Epithelial cell of prostate (primary cell): ENCODE results near the gene CCDC85C.
A peak's percentile ranks its signal among the peaks of the same experiment; 100 is the strongest.

Source experiments
- DNase-seq: peaks from one replicate; pipeline ENCODE4 v3.0.0-alpha.2; 2011; ENCODE audit warnings: low read depth, low spot score
- H3K27ac ChIP-seq: fragments of 450-650 bp; 2 replicates; pipeline ENCODE4 v1.5.1; 2017; ENCODE audit warnings: mild to moderate bottlenecking

Gene CCDC85C

DNA sequence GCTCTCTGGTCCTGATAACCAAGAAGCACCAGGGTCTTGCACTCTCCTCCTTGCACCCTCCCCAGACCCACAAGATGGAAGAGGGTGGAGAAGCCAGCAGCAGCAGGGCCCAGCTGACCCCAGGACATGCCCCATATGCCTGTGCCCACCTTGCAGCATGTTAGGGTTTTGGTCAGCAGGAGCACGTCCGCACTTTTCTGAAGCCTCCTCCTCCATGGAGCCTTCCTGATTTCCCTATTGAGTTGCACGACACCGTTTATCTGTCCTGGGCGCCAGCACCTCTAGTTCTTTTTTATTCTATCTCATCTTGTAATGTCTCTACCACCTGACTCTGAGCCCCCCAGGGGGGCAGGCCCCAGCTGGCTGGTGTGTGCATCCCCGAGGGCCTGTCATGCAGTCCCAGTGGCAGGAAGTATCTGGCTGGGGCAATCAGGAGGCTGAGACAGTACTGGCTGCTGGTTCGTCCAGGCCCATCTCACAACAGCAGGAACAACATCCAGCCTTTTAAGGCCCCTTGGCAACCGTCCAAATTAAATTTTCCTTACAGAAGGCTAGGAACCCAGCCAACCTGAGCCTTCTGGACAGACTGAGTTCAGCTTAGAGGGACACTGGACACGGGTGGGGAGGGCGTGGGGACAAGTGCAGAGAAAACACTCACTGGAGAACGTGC, 39.6 kb downstream of the CCDC85C start:
- DNase-seq: no peak
- H3K27ac ChIP-seq: no peak overlapping the region

- no peak for DNase-seq
- no peak overlapping the region for H3K27ac ChIP-seq
These were observed 40.3 kb downstream of the CCDC85C start for GRCh38 chr14:99563749-99564129.

DNA sequence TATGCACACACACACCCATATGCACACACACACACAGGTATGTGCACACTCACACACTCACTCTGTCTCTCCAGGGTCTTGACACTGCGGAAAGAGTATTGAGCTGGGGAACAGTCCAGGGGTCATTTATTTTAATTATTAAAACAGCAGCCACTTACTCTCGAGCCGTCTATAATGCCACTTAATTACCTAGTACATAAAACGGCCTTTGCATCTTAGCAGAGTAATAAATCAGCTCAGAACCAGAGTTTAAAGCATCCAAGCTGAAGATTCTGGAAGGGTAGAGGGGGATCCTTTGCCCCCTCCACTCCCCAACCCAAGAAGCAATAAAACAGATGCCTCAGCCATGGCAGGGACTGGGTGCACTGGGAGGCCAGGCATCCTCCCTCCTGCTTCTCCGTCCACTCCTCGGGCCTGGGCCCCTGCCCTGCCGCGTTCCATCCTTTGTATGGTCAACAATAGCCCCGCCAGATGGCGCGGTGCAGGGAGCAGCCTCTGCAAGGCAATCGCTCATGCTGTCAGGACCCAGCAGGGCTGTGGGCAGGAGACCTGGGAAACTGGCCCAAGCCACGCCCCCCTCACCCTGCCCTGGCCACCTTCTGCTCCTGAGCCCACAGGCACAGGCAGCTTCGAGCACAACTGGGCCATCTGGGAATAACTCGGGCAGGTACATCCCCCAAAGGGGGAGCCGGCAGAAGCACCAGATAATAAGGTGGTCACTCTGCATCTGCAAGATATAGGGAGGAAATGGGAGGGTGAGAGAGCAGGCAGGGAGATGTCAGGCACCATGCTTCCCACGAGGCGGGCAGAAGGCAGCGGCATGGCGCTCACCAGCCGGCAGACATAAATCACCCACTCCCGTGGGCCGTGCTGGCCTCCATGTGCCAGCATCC, 40.9 kb downstream of the CCDC85C start:
- no peak for DNase-seq
- H3K27ac ChIP-seq: peak overlapping the region; percentile 61

- no peak for DNase-seq
- peak overlapping the region; percentile 61 for H3K27ac ChIP-seq
These were observed 42.1 kb downstream of the CCDC85C start for GRCh38 chr14:99561864-99562263.

DNA sequence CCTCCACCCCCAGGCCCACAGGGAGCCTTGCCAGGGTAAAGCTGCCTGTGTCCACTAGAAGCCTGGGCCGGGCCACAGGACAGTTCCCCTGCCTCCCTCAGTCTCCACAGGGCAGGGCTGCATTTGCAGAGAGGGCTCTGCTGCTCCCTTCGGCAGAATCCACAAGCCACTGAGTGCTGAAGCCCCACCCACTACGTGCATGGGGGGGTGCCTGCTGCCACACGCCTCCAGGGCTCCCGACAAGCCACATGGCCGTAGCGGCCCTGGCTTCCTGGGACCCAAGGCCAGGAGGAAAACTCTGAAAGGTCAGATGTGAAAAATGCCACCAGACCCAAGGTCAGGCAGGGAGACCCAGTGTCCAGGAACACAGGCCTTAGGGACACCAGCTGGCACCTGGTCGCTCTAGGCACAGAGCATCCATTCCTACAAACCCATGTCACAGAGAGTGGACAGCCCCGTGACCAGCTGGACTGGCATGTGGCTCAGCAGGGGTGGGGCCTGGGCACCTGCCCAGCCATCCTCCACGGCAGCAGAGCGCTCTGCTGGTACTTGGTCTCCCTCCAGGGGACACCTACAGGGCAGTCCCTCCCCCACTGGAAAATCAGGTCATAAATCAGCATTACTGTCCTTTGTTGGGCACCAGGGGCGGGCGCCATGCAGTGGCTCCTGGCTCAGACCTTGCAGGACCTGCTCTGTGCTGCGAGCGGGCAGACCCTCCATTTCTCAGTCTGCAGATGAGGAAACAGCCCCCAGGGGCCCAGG, 42.9 kb downstream of the CCDC85C start:
- DNase-seq: no peak
- peak overlapping the region; percentile 61 for H3K27ac ChIP-seq

DNA sequence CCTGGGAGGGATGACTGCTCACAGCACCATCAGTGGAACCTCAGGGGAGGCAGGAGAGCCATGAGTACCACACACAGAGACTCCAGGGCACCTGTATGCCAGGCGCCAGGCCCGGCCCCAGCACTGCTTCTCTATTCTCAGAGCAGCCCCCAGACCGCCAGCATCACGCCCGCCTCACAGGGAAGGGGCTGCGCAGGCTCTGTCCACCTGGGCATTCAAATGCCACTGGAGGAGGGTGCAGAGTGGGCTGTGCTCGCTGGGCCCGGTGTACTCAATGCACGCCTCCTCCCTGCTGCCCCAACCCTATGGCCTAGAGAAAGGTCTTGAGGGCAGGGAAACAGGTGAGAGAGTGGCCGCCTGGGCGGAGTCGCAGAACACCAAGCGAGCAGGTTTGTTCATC, 43.6 kb downstream of the CCDC85C start:
- DNase-seq: no peak
- peak overlapping the region; percentile 61 for H3K27ac ChIP-seq

DNA sequence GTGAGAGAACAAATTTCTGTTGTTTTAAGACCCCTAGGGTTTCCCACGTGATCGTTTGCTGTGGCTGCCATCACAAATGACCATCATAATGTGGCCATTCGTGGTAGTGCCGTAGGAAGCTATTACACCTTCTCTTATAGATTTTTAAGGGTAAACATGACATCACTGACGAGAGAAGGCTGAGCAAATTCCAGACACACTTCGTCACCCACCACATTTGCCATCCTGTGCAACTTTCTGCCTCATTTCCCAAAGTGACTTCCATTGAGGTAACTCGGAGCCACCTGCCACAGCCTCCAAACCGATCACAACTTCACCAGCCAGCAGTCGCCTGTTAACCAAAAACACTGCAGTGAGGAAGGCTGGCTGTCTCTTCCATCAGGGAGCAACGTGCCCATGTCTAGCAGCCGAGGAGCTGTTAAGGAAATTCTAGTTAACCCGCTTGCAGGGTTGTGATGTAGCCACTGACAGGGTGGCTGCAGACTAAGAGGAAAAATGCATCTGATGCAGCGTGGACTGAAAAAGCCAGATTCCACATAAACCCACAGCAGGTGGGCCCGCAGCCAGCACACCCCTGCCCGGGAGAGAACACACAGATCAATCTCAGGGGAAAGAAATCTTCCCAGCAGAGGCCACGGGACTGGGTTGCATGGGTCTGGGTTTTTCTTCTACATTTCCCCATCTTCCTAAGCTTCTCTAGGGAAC, 44.6 kb downstream of the CCDC85C start:
- H3K27ac ChIP-seq: no peak overlapping the region
- no peak for DNase-seq

GRCh38 chr14:99556134-99556791, 47.7 kb downstream of the CCDC85C start:
- H3K27ac ChIP-seq: no peak overlapping the region
- DNase-seq: no peak

DNA sequence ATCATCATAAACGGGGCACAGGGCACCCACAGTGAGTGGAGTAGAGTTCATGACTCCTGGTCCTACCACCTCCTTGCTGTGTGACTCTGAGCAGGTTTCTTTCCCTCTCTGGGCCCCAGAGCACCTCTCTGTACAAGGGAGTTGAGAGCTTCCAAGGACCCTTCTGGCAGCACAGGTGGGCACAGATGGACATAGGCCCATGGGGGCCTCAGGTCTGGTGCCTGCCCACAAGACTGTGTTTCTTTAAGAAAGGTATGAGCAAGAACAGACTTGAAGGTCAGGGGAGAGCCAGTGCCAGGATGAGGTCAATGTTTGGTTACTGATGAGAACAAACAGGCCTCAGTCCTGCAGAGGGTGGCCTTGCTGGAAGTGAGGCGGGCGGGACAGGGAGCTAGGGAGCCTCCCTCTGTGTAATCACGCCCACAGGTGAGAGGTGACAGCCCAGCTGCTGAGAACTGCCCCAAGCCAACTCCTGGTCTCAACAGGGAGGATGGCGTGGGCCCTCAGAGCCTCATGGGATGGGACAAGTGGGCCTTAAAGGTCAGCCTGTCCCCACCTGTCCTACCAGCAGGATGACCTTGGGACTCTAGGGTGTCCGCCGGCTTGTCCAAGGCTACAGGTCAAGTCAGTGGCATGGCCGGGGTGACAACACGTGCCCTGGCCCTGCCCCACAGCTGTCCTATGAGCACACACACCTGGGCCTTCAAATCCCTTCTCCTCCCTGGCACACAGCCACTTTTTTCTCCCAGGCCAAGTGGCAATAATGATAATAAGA, 49.1 kb downstream of the CCDC85C start:
- no peak for DNase-seq
- no peak overlapping the region for H3K27ac ChIP-seq

- no peak for DNase-seq
- no peak overlapping the region for H3K27ac ChIP-seq
These were observed 49.8 kb downstream of the CCDC85C start for GRCh38 chr14:99554184-99554583.

GRCh38 chr14:99552572-99553216, 51.3 kb downstream of the CCDC85C start:
- H3K27ac ChIP-seq: no peak overlapping the region
- no peak for DNase-seq

DNA sequence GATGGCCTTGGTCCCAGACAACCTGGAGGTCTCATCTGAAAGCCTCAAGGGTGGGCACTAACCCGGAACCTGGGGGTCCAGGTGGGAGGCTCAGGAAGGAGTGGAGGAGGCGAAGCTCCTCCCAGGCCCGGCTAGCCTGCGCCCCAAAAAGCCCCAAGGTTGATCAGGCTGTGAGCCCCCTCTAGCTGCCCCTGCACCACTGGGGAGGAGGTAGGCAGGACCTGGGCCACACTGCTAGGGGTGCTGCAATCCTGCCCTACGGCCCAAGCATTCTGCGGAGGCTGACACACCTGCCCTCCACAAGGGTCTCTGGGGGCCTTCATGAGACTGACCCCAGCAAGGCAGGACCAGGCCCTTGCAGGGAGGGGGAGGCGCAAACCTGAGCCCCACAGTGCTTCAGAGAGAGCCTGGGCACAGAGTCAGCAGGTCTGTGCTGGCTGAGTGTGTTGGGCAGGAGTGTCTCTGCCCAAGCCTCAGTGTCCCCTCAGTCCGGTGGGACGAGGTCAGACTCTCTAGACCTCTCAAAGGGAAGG, 51.9 kb downstream of the CCDC85C start:
- DNase-seq: no peak
- no peak overlapping the region for H3K27ac ChIP-seq

- no peak overlapping the region for H3K27ac ChIP-seq
- no peak for DNase-seq
These were observed 52.7 kb downstream of the CCDC85C start for GRCh38 chr14:99551034-99551922.

GRCh38 chr14:99550387-99550992, 53.5 kb downstream of the CCDC85C start:
- no peak for DNase-seq
- H3K27ac ChIP-seq: no peak overlapping the region

DNA sequence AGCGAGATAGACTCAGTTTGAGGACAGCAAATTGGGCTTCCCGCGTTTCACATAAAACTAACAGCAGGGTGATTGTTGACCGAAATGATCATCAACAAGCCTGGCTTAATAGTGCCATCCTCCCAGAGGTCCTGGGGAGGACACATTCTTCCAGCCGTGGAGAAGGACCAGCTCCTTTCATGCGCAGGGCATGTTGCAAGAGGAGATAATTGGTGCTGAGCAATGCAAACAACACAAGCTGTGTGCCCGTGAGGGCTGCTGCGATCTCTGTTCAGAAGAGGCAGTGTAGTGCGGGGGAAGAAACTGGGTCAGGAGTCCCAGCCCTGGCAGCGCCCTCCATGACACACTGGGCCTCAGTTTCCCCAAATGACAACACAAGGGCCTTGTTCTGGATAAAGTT, 54.3 kb downstream of the CCDC85C start:
- DNase-seq: no peak
- H3K27ac ChIP-seq: no peak overlapping the region

- no peak overlapping the region for H3K27ac ChIP-seq
- DNase-seq: no peak
These were observed 55.0 kb downstream of the CCDC85C start for GRCh38 chr14:99548871-99549515.

DNA sequence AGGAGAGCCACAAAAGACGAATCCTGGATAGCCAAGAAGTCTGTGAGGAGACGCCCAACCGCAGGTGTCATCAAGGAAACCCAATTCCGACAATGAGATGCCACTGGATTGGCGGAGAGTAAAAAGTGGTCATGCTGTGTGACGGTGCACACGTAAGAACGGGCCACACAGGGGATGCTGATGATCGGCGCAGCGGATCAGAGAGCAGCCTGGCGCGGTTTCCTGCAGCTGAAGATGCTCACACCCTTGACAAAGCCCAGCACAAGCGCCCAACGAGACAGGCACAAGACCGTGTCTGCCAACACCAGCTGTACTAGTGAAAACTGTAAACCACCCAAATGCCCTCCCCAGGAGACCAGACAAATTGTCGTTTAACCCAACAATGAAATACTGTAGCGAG, 55.8 kb downstream of the CCDC85C start:
- DNase-seq: no peak
- H3K27ac ChIP-seq: no peak overlapping the region
